Measurements from ENCODE around the gene OLIG1.

- TF ChIP-seq POLR2A (IDR thresholded peaks at IDR 0.05) (no peak), POLR2AphosphoS5 (IDR thresholded peaks at IDR 0.05) (no peak), EP300 (IDR thresholded peaks at IDR 0.05) (no peak)
- TF ChIP-seq, protein P1, sequence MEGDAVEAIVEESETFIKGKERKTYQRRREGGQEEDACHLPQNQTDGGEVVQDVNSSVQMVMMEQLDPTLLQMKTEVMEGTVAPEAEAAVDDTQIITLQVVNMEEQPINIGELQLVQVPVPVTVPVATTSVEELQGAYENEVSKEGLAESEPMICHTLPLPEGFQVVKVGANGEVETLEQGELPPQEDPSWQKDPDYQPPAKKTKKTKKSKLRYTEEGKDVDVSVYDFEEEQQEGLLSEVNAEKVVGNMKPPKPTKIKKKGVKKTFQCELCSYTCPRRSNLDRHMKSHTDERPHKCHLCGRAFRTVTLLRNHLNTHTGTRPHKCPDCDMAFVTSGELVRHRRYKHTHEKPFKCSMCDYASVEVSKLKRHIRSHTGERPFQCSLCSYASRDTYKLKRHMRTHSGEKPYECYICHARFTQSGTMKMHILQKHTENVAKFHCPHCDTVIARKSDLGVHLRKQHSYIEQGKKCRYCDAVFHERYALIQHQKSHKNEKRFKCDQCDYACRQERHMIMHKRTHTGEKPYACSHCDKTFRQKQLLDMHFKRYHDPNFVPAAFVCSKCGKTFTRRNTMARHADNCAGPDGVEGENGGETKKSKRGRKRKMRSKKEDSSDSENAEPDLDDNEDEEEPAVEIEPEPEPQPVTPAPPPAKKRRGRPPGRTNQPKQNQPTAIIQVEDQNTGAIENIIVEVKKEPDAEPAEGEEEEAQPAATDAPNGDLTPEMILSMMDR (IDR thresholded peaks at IDR 0.05) = no peak
Observed at GRCh38 chr21:33033094-33033951, 36.6 kb upstream of the OLIG1 start.
